IMR-90 (cell line): Measurements from ENCODE around the gene DCLK1. TPM values are rescaled to one million over a fixed set of nuclear protein-coding genes. Genes with fewer than 3 reads are reported as not detected.
A peak's percentile ranks its signal among the peaks of the same experiment; 100 is the strongest.

ENCODE experiments used
- ATAC-seq: fragments of 200-7000 bp; cut with Tn5 transposase; 2 replicates; pipeline ENCODE4 v1.9.1; 2020; ENCODE audit warnings: low read depth, mild to moderate bottlenecking, moderate library complexity
- BruUV-seq: library from RNA; stranded (reverse); fragments of 400-500 nt; replicated peaks from 2 replicates; lab custom pipeline; 2021; lab: Mats Ljungman, UMichigan
- CTCF ChIA-PET: fragments of 300-600 bp; formaldehyde crosslinking; extraction: SDS; loops from one replicate; lab custom pipeline; 2021; ENCODE audit warnings: antibody characterized with exemption; lab: Yijun Ruan, JAX
- POLR2A ChIA-PET: fragments of 300-600 bp; sonication (Branson Sonifier 250); formaldehyde crosslinking; loops from one replicate; lab custom pipeline; 2022; ENCODE audit warnings: antibody characterized with exemption; ENCODE audit not compliant: unreplicated experiment; lab: Charles Lee
- DNase-seq: peaks from one replicate; pipeline ENCODE4 v3.0.0; 2013
- H2AFZ ChIP-seq: replicated peaks from 2 replicates; pipeline ENCODE3; 2013; ENCODE audit warnings: low read length, mild to moderate bottlenecking; ENCODE audit not compliant: poor library complexity
- H2AK5ac ChIP-seq: 2 replicates; pipeline ENCODE4 v1.6.1; 2013; ENCODE audit warnings: low read depth, low read length, inconsistent platforms
- H2AK9ac ChIP-seq: replicated peaks from 2 replicates; pipeline ENCODE3; 2013; ENCODE audit warnings: mild to moderate bottlenecking, low read depth, low read length, moderate library complexity; ENCODE audit not compliant: poor library complexity
- H2BK120ac ChIP-seq: 2 replicates; pipeline ENCODE4 v1.6.1; 2013; ENCODE audit warnings: low read depth, low read length, inconsistent platforms
- H2BK15ac ChIP-seq: 3 replicates; pipeline ENCODE4 v1.6.1; 2013; ENCODE audit warnings: low read depth, low read length, inconsistent platforms
- H2BK20ac ChIP-seq: 2 replicates; pipeline ENCODE4 v1.6.1; 2013; ENCODE audit warnings: low read depth, mild to moderate bottlenecking, inconsistent platforms, low read length, moderate library complexity
- H2BK5ac ChIP-seq: 2 replicates; pipeline ENCODE4 v1.6.1; 2013; ENCODE audit warnings: mild to moderate bottlenecking, low read depth, low read length, inconsistent platforms; ENCODE audit not compliant: poor library complexity, severe bottlenecking
- H3K14ac ChIP-seq: replicated peaks from 2 replicates; pipeline ENCODE4 v1.6.1; 2013; ENCODE audit warnings: low read depth, low read length, inconsistent platforms
- H3K18ac ChIP-seq: 2 replicates; pipeline ENCODE4 v1.6.1; 2013; ENCODE audit warnings: low read depth, low read length, control low read depth
- H3K23ac ChIP-seq: 2 replicates; pipeline ENCODE4 v1.6.1; 2013; ENCODE audit warnings: low read depth, low read length, inconsistent platforms
- H3K27ac ChIP-seq: 2 replicates; pipeline ENCODE4 v1.5.1; 2013; ENCODE audit warnings: mild to moderate bottlenecking, control low read depth, low read length; ENCODE audit not compliant: insufficient read depth
- H3K27me3 ChIP-seq: 2 replicates; pipeline ENCODE4 v1.6.1; 2013; ENCODE audit warnings: low read length; ENCODE audit not compliant: control insufficient read depth, insufficient read depth
- H3K36me3 ChIP-seq: 2 replicates; pipeline ENCODE4 v1.6.1; 2013; ENCODE audit warnings: low read length, mixed read lengths; ENCODE audit not compliant: control insufficient read depth, insufficient read depth
- H3K4ac ChIP-seq: 2 replicates; pipeline ENCODE4 v1.6.1; 2013; ENCODE audit warnings: low read depth, low read length, inconsistent platforms
- H3K4me1 ChIP-seq: 2 replicates; pipeline ENCODE4 v1.6.1; 2013; ENCODE audit warnings: low read length, mixed read lengths; ENCODE audit not compliant: control insufficient read depth, insufficient read depth
- H3K4me2 ChIP-seq: 2 replicates; pipeline ENCODE4 v1.6.1; 2013; ENCODE audit warnings: low read depth, mild to moderate bottlenecking, control low read depth, low read length, moderate library complexity
- H3K4me3 ChIP-seq: 2 replicates; pipeline ENCODE4 v1.5.1; 2013; ENCODE audit warnings: low read depth, mild to moderate bottlenecking, control low read depth, low read length, moderate library complexity; ENCODE audit not compliant: insufficient read depth
- H3K56ac ChIP-seq: 2 replicates; pipeline ENCODE4 v1.6.1; 2013; ENCODE audit warnings: low read length, inconsistent platforms; ENCODE audit not compliant: insufficient read depth; ENCODE audit errors: extremely low read depth
- H3K79me1 ChIP-seq, 2 experiments: 2 replicates each; pipeline ENCODE4 v1.6.1; 2013; ENCODE audit warnings: low read length in 2 of 2, inconsistent platforms in 1 of 2, low read depth in 1 of 2
- H3K9ac ChIP-seq: 2 replicates; pipeline ENCODE4 v1.6.1; 2013; ENCODE audit warnings: low read depth, low read length, control low read depth
- H3K9me1 ChIP-seq: 2 replicates; pipeline ENCODE4 v1.6.1; 2013; ENCODE audit warnings: low read length, inconsistent platforms; ENCODE audit not compliant: insufficient read depth
- H3K9me3 ChIP-seq: 2 replicates; pipeline ENCODE4 v1.6.1; 2013; ENCODE audit warnings: low read length; ENCODE audit not compliant: control insufficient read depth, insufficient read depth
- H4K20me1 ChIP-seq: 2 replicates; pipeline ENCODE4 v1.6.1; 2013; ENCODE audit warnings: low read length, inconsistent platforms; ENCODE audit not compliant: insufficient read depth
- H4K5ac ChIP-seq: 2 replicates; pipeline ENCODE4 v1.6.1; 2013; ENCODE audit warnings: mild to moderate bottlenecking, low read depth, low read length, control low read depth
- H4K8ac ChIP-seq, 2 experiments: 2 replicates each; pipeline ENCODE4 v1.6.1; 2013; ENCODE audit warnings: low read depth in 2 of 2, low read length in 2 of 2, control low read depth in 1 of 2, inconsistent platforms in 1 of 2
- H4K91ac ChIP-seq: 2 replicates; pipeline ENCODE4 v1.6.1; 2013; ENCODE audit warnings: low read depth, low read length, inconsistent platforms; ENCODE audit not compliant: insufficient read depth
- BHLHE40 ChIP-seq: fragments of 150-350 bp; IDR thresholded peaks from 2 replicates; pipeline ENCODE4 v1.6.1; 2016; ENCODE audit warnings: mild to moderate bottlenecking, low read depth, low read length
- CEBPB ChIP-seq: IDR thresholded peaks from 2 replicates; pipeline ENCODE4 v1.6.1; 2012; ENCODE audit warnings: low read depth, low read length, improper control_type of control experiment
- CHD1 ChIP-seq: IDR thresholded peaks from 2 replicates; pipeline ENCODE4 v1.6.1; 2012; ENCODE audit warnings: low read depth, low read length, improper control_type of control experiment
- CTCF ChIP-seq: conservative IDR thresholded peaks from 2 replicates; pipeline ENCODE4 v1.5.1; 2012; ENCODE audit warnings: mild to moderate bottlenecking, low read depth, low read length, improper control_type of control experiment
- FOS ChIP-seq: fragments of 150-350 bp; IDR thresholded peaks from 2 replicates; pipeline ENCODE4 v1.6.1; 2016; ENCODE audit warnings: low read depth, low read length
- MAFK ChIP-seq: IDR thresholded peaks from 2 replicates; pipeline ENCODE4 v1.6.1; 2012; ENCODE audit warnings: low read depth, low read length, improper control_type of control experiment
- MAZ ChIP-seq: IDR thresholded peaks from 2 replicates; pipeline ENCODE4 v1.6.1; 2012; ENCODE audit warnings: low read depth, mild to moderate bottlenecking, low read length, improper control_type of control experiment, moderate library complexity, borderline replicate concordance
- MXI1 ChIP-seq: IDR thresholded peaks from 2 replicates; pipeline ENCODE4 v1.6.1; 2012; ENCODE audit warnings: low read depth, mild to moderate bottlenecking, low read length, moderate library complexity, borderline replicate concordance
- NFE2L2 ChIP-seq: fragments of 150-350 bp; IDR thresholded peaks from 2 replicates; pipeline ENCODE4 v1.6.1; 2016; ENCODE audit warnings: low read depth, mild to moderate bottlenecking, low read length
- POLR2A ChIP-seq: IDR thresholded peaks from 2 replicates; pipeline ENCODE4 v1.6.1; 2012; ENCODE audit warnings: mild to moderate bottlenecking, low read depth, low read length
- RAD21 ChIP-seq: IDR thresholded peaks from 2 replicates; pipeline ENCODE4 v1.6.1; 2012; ENCODE audit warnings: low read length, improper control_type of control experiment
- RCOR1 ChIP-seq: IDR thresholded peaks from 2 replicates; pipeline ENCODE4 v1.6.1; 2012; ENCODE audit warnings: mild to moderate bottlenecking, low read length, improper control_type of control experiment; ENCODE audit not compliant: insufficient replicate concordance
- RFX5 ChIP-seq: IDR thresholded peaks from 2 replicates; pipeline ENCODE4 v1.8.0; 2012; ENCODE audit warnings: low read depth, mild to moderate bottlenecking, low read length, moderate library complexity
- SMC3 ChIP-seq: fragments of 150-350 bp; IDR thresholded peaks from 2 replicates; pipeline ENCODE4 v1.6.1; 2016; ENCODE audit warnings: low read depth, mild to moderate bottlenecking, antibody characterized with exemption, low read length, moderate library complexity
- USF2 ChIP-seq: fragments of 150-350 bp; IDR thresholded peaks from 2 replicates; pipeline ENCODE4 v1.6.1; 2017; ENCODE audit warnings: mild to moderate bottlenecking, antibody characterized with exemption, low read length, low read depth
- WGBS, 2 experiments: methylation state at CpG; one replicate each; pipeline versions ENCODE4 v1.1.5 to v1.1.7; 2013; ENCODE audit warnings: missing lambda C conversion rate in 2 of 2; ENCODE audit not compliant: insufficient read length in 1 of 2; ENCODE audit errors: extremely low coverage in 2 of 2; 5-methylcytosine and 5-hydroxymethylcytosine counted together
- dilution Hi-C: fragments of 300-500 bp; cut with HindIII; formaldehyde crosslinking; loops from one replicate; pipeline ENCODE4 v1.14.3; 2018; ENCODE audit warnings: low sequenced_read_pairs; ENCODE audit not compliant: unreplicated experiment
- in situ Hi-C: fragments of 300-500 bp; cut with MboI; formaldehyde crosslinking; loops from 3 replicates; pipeline ENCODE4 v1.14.3; 2019; ENCODE audit warnings: low sequenced_read_pairs, inconsistent platforms, mixed read lengths
- intact Hi-C: fragments of 100-400 bp; cut with micrococcal nuclease; formaldehyde crosslinking; loops from 2 replicates; pipeline ENCODE4 v1.10.0; 2022
- polyA plus RNA-seq, 3 experiments: library from polyadenylated mRNA; depleted of rRNA; stranded (reverse); fragments of >200 nt; gene quantifications; 2 replicates each; pipeline ENCODE4 v1.2.3, GENCODE V29; 2012; ENCODE audit warnings: low replicate concordance in 1 of 3
- total RNA-seq: library from RNA; depleted of rRNA; stranded (reverse); fragments of >200 nt; gene quantifications from 2 replicates; pipeline ENCODE4 v1.2.3, GENCODE V29; 2012
- TF ChIP-seq, protein P1 (sequence below): fragments of 150-350 bp; IDR thresholded peaks from 2 replicates; pipeline ENCODE4 v1.6.1; 2016; ENCODE audit warnings: low read depth, mild to moderate bottlenecking, low read length, moderate library complexity, borderline replicate concordance

Gene DCLK1
- total and polyA plus RNA-seq, 2 of the 4 experiments (the other 2 are of a cell fraction) = under 0.01 to 0.02 TPM

- Histone ChIP-seq H3K36me3 (no peaks in the 10 kb centered on the region), H3K4me1 (peaks cover 7% of the 10 kb centered on the region), H3K4ac (peak overlapping the region; percentile 36; the same call in 1 of the 2 replicates), H3K9ac (no peak overlapping the region), H3K9me3 (no peaks in the 10 kb centered on the region), H2AK5ac (no peak overlapping the region), H2BK15ac (0 out of 3 replicates have a peak overlapping the region, but pooled peaks have one; percentile 28), H3K4me2 (peak overlapping the region; percentile 16; the same call in 1 of the 2 replicates), H4K5ac (peak overlapping the region; percentile 41; the same call in 1 of the 2 replicates), H4K20me1 (no peaks in the 10 kb centered on the region), H3K4me3 (no peak overlapping the region), H2BK120ac (peak overlapping the region; percentile 74), H3K56ac (no peak overlapping the region), H2BK20ac (peak overlapping the region; percentile 90), H2AK9ac (no peak overlapping the region), H3K23ac (no peak overlapping the region), H3K9me1 (peaks cover 14% of the 10 kb centered on the region), H2AFZ (no peak overlapping the region), H3K14ac (peak overlapping the region; percentile 20), H2BK5ac (peak overlapping the region; percentile 56), H3K18ac (peak overlapping the region; percentile 69; the same call in 1 of the 2 replicates), H3K79me1 (no peaks in the 10 kb centered on the region), H4K8ac (peak overlapping the region in 1 of 2 experiments; percentile 71; a peak in 2 of 4 replicates), H3K27ac (no peak overlapping the region), H3K27me3 (no peaks in the 10 kb centered on the region), H4K91ac (peak overlapping the region; percentile 50)
- ChIA-PET POLR2A (no interaction called here), CTCF (no interaction called here)
- TF ChIP-seq RFX5 (no peak), RCOR1 (no peak), POLR2A (no peak), CHD1 (no peak), USF2 (no peak), MAZ (no peak), FOS (no peak), MXI1 (no peak), CTCF (no peak), CEBPB (no peak), MAFK (no peak), SMC3 (no peak), BHLHE40 (no peak), RAD21 (no peak), NFE2L2 (no peak)
- TF ChIP-seq, protein P1, sequence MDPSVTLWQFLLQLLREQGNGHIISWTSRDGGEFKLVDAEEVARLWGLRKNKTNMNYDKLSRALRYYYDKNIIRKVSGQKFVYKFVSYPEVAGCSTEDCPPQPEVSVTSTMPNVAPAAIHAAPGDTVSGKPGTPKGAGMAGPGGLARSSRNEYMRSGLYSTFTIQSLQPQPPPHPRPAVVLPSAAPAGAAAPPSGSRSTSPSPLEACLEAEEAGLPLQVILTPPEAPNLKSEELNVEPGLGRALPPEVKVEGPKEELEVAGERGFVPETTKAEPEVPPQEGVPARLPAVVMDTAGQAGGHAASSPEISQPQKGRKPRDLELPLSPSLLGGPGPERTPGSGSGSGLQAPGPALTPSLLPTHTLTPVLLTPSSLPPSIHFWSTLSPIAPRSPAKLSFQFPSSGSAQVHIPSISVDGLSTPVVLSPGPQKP = no peak
- intact Hi-C loops = loop anchor here (2.0 kb wide), 1 partner anchor 69 kb away; no protein-coding TSS in a partner anchor
- in situ Hi-C loops = no loop called here
- dilution Hi-C loops = no loop called here
- DNase-seq (no peak), ATAC-seq (no peak)
- BruUV-seq = no TSS peak
- WGBS, 2 experiments = no CpG with 5 or more reads among the region's 3 CpGs
These were observed 361.4 kb downstream of the DCLK1 start for GRCh38 chr13:35769812-35770211.
